Activated naive CD4-positive, alpha-beta T cell treated with anti-CD3 and anti-CD28 coated beads, Interleukin-2, amount 50 U/mL, for 16 hours (primary cell): ENCODE measurements around the gene SLMAP.

Source experiments
- DNase-seq: peaks from one replicate; pipeline ENCODE4 v3.0.0-alpha.2; 2020

SLMAP gene

GRCh38 chr3:57755741-57756527, at the start of gene SLMAP:
SLMAP (plus strand) TSS chr3:57756309; CDS start chr3:57757652, 1,343 bp downstream.
- DNase-seq: peak; percentile 95

GRCh38 chr3:57706462-57706861, 49.6 kb upstream of the SLMAP start:
- no peak for DNase-seq

- DNase-seq: no peak
Observed at GRCh38 chr3:57709031-57709430, 47.1 kb upstream of the SLMAP start.

GRCh38 chr3:57709559-57709958, 46.5 kb upstream of the SLMAP start:
- DNase-seq: no peak

GRCh38 chr3:57715686-57716085, 40.4 kb upstream of the SLMAP start:
- DNase-seq: no peak

GRCh38 chr3:57717205-57717868, 38.8 kb upstream of the SLMAP start:
- no peak for DNase-seq

GRCh38 chr3:57718118-57718517, 38.0 kb upstream of the SLMAP start:
- no peak for DNase-seq

- no peak for DNase-seq
Observed at GRCh38 chr3:57726397-57726796, 29.7 kb upstream of the SLMAP start.

GRCh38 chr3:57727106-57727505, 29.0 kb upstream of the SLMAP start:
- no peak for DNase-seq

- no peak for DNase-seq
Observed at GRCh38 chr3:57729334-57730045, 26.6 kb upstream of the SLMAP start.

- DNase-seq: no peak
Observed at GRCh38 chr3:57730682-57731081, 25.4 kb upstream of the SLMAP start.

- no peak for DNase-seq
Observed at GRCh38 chr3:57731311-57731710, 24.8 kb upstream of the SLMAP start.

GRCh38 chr3:57733790-57734189, 22.3 kb upstream of the SLMAP start:
- DNase-seq: no peak

- DNase-seq: no peak
Observed at GRCh38 chr3:57735405-57735804, 20.7 kb upstream of the SLMAP start.

GRCh38 chr3:57737840-57738239, 18.3 kb upstream of the SLMAP start:
- DNase-seq: no peak

- no peak for DNase-seq
Observed at GRCh38 chr3:57738391-57738790, 17.7 kb upstream of the SLMAP start.

- DNase-seq: no peak
Observed at GRCh38 chr3:57740027-57740426, 16.1 kb upstream of the SLMAP start.

GRCh38 chr3:57743496-57743895, 12.6 kb upstream of the SLMAP start:
- DNase-seq: no peak

- DNase-seq: no peak
Observed at GRCh38 chr3:57745101-57745500, 11.0 kb upstream of the SLMAP start.

GRCh38 chr3:57746156-57747010, 9.7 kb upstream of the SLMAP start:
- DNase-seq: no peak

GRCh38 chr3:57749542-57749941, 6.6 kb upstream of the SLMAP start:
- no peak for DNase-seq

GRCh38 chr3:57752307-57752706, 3.8 kb upstream of the SLMAP start:
- no peak for DNase-seq

GRCh38 chr3:57753016-57753415, 3.1 kb upstream of the SLMAP start:
- no peak for DNase-seq
